Measurements from ENCODE around the gene SPEG.
"Not testable (repeated sequence)": the region's sequence is repeated elsewhere in the genome, so short reads cannot be mapped to it uniquely, and the experiment has no call there.

Gene SPEG

DNA sequence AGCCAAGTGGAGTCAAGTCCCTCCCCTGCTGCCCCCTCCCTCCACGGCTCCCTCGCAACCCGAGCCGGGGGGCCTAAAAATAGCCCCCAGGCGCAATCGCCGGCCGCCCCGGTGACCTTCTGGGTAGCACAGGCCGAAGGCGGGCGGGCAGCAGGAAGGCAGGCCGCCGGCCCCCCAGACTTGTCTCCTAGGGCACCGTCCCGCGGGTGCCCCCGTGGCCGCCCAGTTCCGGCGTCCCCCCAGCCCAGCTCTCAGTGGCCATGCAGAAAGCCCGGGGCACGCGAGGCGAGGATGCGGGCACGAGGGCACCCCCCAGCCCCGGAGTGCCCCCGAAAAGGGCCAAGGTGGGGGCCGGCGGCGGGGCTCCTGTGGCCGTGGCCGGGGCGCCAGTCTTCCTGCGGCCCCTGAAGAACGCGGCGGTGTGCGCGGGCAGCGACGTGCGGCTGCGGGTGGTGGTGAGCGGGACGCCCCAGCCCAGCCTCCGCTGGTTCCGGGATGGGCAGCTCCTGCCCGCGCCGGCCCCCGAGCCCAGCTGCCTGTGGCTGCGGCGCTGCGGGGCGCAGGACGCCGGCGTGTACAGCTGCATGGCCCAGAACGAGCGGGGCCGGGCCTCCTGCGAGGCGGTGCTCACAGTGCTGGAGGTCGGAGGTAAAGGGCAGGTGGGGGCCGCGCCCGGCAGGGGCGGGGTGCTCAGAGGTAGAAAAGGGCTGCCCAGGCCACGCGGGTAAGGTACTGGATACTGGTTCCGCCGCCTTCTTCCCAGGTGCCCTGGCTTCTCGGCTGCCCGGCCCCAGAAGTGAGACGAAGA, at the start of gene SPEG:
Gene SPEG, plus strand, starts transcription at position 126 of the 808 bp plus-strand sequence. Its CDS starts 135 bp downstream, at position 261.
- no peak for DNase-seq

DNA sequence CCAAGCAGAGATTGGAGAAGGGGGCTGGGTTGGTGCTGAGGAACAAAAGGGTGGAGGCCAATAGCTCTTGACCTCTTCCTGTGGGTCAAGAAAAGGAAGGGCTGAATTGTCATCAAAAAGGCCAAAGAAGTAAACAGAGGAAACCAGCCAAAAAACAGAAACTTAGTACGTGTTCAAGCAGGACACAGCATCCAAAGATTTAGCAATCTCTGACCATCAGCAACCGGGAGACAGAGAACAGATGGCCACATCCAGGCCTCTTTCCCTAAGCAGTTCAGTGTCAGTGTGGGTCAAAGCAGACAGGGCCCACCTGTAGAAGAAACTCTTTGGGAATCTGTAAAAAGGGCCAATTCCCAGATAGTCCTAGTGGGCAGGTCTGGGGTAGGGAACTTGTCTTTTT, 49.8 kb upstream of the SPEG start:
- no peak for DNase-seq

DNA sequence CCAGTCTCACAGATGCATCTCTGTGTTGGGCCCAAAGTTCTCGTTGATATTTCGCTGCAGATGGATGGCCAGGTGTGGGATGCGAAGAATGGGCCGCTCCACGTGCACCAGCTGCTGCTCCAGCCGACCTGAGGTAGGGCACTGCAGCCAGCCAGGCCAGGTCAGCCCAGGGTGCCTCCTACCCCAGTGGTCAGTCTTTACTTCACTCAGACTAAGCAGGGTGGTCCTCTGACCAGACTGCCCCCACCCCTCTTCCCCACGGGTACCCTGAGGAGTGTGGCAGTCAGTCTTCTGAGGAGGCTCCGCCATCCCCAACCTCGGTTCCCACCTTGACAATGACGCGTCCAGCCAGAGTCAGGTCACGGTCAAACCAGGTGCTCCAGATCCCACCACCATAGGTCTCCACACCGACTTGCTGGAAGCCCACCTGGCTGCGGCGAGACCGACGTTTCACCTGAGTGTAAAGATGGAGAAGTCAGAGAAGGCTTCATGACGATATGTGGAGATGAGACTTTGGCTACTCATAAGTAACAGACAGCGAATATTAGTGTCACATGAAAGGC, 48.6 kb upstream of the SPEG start:
- no peak for DNase-seq

DNA sequence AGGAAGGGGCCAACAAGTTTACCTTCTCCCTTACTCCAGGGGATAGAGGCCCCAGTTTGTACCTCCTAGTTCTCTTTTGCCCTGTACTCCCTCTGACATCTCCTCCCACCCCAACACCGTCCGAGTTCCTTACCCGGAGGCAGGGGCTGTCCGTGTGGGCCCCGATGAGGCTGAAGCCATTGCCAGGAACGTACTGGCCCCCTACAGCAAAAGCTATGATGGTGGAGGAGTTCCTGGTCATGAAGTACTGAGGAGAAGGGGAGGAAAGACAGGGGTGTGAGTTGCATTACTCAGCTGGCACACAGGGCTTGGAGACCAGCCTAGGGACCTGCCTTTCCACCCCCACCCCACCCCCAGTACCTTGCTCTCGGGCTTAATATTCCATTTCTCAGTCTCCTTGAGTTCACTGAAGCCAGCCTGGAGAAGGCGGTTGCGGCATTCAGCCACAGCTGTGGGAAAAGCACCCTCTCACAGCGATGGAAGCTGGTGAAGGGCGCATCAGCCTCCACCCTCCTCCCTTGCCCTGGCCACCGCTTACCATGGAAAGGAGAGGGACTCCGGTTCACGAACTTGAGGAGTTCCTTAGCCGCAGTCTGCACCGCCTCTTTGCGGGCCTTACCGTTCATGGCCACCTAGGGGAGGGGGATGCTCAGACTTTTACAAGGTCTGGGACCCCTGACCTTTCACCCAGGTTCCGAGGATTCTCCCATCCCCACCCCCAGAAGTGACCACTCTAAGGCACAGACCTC, 47.9 kb upstream of the SPEG start:
- no peak for DNase-seq

DNA sequence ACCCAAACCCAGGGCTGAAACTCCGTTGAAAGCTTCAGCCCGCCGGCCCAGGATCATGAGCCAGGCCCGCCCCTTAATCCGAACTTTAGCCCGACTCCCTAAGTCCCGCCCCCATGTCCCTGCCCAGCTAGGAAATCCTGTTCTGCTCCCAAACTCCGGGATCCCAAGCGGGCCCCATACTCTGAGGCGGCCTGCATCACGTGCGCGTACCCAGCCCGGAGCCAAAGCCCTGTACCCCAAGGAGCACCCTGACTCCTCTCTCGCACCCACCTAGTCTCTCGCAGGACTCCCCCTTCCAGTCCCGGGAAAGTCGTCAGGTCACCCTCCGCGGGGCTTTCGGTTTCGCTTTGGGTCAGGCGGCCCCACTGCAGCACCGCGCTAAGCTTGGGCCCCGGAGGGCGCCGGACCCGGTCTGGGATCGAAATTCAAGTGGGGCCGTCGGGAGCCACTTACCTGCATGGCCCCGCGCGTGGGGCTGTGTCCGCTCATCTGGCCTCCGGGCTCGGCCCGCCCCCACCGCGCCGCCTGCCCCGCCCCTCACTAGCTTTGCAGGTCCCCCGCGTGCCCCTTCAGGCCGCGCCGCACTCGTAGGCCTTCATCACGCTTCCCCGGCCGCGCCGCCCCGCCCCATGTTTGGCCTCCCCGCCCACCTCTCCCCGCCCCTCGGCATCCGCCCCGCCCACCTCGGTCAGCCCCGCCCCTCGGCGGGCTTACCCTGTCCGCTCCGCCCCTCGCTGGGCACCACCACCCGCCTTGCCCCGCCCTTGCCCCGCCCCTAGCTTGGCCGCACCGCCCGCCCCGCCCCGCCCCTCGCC, 47.1 kb upstream of the SPEG start, which contains the start of gene DNPEP:
Gene DNPEP, minus strand, starts transcription at position 607 of the 815 bp plus-strand sequence. Its CDS starts 118 bp downstream, at position 489.
- DNase-seq, result peak in 1 of 2 donors; percentile 95

DNA sequence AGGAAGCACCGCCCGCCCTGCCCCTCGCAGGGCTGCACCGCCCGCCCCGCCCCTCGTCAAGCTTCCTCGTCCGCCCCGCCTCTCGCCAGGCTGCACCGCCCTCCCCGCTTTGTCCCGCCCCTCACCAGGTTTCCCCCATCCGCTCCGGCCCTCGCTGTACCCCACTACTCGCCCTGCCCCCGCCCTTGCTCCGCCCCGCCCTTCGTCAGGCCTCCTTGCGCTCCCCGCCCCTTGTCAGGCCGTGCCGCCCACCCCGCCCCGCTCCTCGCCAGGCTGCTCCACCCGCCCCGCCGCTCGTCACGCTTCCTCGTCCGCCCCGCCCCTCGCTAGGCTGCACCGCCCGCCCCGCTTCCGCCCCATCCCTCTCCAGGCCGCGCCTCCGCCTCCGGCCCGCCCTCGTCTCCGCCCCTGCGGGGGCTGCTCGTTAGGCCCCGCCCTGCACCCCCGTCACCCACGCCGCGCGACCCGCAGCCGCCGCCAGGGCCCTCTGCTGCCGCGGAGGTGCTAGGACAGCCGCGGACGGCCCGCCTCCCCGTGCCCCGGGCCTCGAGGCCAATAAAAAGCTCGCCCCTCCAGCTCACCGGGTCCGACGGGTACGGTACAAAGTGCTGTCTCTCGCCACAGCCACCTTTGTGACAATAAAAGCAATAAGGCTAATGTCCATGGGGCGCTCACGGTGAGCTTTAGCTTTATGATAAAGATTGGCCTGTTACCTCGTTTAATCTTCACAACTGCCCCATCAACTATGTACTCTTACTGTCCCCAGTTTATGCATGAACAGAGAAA, 46.3 kb upstream of the SPEG start:
- peak; percentile 98 to 99 for DNase-seq

DNA sequence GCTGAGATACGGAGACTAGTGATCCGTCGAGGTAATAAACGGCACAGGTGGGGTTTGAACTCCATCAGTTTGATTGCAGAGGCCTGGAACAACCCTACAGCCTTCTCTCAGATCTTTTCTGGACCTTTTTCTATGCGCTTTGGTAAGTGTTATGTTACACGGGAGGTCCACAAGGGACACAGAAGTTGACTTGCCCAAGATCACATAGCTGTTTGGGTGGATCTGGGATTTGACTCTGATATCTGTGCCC, 45.8 kb upstream of the SPEG start:
- no peak for DNase-seq

DNA sequence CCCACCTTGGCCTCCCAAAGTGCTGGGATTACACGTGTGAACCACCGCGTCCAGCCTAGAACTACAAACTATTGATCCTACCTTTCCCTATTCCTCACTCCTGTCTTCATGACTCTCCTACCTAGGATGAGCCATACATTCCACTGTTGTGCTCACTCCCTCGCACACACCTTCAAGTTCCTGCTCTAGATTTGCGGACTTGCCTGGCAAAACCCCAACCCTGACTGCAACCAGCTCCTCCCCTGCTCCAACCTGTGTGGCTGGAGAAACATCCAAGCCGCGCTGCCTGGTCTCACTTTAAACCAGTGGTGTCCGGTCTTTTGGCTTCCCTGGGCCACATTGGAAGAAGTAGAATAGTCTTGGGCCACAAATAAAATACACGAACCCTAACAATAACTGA, 41.9 kb upstream of the SPEG start:
- DNase-seq, result no peak

DNA sequence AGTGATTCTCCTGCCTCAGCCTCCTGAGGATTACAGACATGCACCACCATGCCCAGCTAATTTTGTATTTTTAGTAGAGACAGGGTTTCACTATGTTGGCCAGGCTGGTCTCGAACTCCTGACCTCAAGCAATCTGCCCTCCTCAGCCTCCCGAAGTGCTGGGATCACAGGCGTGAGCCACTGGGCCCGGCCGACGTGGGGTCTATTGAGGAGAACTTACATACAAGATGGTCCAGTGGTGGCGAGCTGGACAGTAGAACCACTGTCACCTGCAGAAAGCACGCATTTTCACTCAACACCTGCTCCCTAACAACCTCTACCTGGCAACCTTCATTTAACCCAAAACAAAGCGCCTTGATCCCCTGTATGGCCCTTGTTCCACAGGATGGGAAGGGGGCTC, 39.6 kb upstream of the SPEG start:
- not testable (repeated sequence) for DNase-seq

DNA sequence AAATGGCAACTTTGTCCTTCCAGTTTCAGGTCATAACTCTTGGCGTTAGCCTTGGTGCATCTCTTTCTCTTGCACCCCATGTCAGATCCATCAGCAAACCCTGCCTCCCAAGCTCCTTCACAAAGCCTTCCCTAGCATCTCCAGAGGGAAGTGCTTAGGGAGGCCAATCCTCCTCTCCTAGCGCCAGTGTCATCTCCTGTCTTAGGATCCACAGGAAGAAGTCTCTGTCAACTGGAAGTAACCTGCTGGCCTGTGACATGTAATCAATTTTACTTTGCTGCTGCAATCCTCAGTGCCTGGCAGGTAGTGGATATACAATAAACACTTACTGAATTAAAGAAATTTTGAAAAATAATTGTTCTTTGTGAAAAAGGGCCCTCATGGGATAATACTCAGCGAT, 39.0 kb upstream of the SPEG start:
- no peak for DNase-seq

DNA sequence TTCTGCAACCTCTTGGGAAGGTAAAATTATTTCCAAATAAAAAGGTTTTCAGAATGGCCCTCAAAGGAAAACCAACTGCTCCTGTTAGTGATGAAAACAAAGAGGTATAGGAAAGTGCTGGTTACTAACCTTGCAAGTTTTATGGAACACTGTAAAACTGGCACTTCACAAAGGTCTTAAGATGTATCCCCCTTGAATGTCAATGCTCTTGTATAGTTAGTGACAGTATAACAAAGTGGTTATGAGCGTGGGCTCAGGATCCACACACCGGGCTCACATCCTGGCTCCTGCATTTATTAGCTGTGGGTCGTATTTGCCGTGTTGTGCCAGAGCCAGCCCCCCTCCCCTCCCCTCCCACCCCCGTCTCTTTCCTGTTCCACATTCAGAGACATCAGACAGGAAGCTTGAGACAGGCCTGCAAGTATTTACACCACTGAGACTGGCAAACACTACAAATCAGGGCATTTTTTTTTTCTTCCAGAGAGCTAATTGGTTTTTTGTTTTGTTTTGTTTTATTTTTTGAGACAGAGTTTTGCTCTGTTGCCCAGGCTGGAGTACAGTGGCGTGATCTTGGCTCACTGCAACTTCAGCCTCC, 37.7 kb upstream of the SPEG start:
- no peak for DNase-seq

DNA sequence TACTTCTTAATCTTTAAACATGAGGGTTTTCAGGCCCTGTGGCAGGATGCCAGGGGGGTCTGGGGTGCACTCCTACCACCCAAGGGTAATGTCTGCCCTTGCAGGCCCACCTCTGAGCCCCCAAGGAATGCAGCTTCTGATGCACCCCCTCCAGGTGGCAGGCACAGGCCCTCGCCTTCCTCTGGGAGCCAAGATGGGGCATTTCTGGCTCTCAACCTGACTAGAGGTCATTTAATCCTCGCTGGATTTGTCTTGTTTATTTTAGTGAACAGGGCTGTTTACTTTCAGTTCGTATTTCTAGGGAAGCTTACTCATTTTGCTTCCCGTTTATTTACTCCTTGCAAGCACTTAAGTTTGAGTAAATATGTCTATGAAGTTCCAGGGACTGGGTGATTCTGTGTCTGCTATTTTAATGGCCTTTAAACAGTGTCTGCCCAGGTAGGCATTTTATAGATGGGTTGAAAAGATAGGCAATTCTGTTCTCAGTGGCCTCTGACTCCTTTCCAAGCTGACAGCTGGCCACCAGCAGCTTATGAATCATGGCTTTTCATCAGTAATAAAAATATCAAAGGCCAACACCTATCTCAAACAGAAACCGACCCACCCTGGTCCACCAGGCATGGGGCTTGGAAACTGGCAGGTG, 35.8 kb upstream of the SPEG start:
- DNase-seq, result no peak

DNA sequence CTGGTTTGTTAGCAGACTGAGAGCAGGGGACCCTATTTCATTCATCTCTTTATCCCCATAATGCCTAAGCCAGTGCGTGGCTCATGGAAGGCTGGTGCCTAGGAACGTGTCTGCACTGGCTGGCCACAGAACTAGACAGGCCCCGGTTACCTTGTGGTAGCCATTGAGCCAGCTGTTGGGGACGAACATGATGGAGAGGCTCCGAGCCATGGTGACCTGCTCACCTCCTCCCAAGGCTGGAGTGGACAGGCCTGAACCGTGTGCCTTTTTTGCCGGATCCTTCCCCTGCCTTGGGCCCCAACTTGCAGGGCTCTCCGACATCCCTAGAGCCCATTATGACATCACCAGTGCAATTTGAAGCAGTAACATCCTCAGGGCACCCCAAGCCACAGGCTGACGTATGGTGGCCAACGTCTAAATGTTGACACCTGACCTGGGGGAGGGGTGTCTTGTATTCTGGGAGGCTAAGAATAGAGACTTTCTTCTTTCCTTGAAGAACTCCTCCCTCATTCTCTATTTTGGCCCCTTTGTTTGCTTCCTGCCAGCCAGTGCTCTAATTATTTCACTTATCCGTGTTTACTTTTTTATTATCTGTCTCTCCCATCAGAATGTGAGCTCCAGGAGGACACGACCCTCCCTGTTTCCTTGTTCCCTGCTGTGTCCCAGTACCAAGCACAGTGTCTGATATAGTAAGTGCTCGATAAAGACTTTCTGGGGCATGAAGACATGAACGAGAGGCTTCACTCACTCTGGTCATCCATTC, 34.7 kb upstream of the SPEG start:
- no peak for DNase-seq

DNA sequence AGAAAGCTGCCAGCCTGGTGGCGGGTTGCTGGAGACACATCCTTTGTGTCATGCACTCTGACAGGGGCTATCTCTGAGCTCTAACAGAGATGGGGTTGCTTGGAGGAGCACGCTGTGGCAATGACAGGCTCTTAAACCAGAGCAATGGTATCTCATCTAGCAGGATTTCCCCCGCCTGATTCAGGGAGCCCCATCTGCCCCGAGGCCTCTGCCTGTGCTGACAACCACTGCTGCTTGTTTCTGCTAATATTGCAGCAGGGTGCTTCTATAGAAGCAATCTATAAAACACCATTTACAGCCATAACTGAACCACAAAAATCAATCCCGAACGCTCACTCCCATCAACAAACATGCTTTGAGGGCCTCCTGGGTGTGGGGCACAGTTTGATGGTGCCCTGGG, 34.1 kb upstream of the SPEG start:
- no peak for DNase-seq

DNA sequence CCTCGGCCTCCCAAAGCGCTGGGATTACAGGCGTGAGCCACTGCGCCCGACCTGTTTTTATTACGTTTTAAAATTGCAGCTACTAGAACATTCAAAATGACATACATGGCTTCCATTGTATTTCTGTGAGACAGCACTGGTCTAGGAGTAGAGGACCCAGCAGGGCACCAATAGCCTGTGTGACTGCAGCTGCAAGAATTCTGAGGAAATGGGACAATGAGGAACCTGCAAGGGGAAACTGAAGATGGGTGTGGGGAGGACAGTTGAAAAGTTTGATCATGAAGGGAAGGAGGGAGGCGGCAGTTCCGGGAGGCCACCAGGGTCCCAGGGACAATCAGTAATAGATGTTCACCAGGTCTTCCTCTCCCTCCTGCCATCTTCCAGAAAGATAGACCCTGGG, 33.0 kb upstream of the SPEG start:
- DNase-seq, result no peak

DNA sequence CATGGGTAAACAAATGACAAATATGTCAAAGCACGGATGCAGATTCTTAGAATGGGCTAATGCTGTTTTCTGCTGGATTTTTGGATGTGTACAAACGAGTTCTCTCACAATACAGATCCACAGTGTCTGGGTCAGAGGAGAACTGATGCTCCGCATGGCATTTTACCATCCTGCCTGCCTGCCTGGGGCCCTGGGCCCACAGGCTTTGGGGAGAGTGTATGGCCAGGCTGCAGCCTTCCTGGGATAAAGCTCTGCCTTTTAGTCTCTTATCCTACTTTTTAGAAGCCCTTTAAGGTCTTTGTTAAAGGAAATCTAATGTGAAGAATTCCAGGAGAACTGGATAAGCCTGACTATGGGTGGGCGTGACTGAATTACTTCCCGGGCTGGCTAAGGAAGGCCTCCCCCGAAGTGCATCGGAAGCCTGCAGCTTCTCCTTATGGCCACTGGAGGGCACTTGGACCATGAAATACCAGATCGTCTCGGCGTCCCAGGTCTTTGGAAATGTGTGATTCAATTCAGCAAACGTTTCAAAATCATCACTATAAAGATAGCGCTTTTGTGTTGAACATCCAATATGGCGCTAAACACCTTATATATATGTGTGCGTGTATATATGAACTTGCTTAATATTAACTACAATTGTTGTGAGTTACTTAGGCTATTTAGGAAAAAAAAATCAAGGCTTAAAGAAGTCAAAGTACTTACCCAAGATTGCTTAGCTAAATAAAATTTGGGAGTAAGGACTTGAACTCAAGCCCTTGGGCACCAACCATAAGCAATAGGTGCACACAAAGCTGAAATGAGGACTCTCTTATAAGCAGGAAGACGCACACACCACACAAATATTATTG, 31.8 kb upstream of the SPEG start:
- DNase-seq, result peak; percentile 54 to 71

DNA sequence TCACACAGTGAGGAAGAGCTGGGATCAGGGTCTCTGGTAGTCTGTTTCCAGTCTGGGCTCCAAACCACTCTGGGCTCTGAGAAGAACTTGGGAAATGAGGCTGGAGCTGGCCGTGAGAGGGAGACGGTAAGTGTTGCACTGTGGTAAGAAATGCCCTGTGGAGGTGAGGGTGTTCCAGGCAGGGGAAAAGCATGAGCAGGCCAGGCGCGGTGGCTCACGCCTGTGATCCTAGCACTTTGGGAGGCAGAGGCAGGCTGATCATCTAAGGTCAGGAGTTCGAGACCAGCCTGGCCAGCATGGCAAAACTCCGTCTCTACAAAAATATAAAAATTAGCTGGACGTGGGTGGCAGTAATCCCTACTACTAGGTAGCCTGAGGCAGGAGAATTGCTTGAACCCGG, 30.8 kb upstream of the SPEG start:
- no peak for DNase-seq

DNA sequence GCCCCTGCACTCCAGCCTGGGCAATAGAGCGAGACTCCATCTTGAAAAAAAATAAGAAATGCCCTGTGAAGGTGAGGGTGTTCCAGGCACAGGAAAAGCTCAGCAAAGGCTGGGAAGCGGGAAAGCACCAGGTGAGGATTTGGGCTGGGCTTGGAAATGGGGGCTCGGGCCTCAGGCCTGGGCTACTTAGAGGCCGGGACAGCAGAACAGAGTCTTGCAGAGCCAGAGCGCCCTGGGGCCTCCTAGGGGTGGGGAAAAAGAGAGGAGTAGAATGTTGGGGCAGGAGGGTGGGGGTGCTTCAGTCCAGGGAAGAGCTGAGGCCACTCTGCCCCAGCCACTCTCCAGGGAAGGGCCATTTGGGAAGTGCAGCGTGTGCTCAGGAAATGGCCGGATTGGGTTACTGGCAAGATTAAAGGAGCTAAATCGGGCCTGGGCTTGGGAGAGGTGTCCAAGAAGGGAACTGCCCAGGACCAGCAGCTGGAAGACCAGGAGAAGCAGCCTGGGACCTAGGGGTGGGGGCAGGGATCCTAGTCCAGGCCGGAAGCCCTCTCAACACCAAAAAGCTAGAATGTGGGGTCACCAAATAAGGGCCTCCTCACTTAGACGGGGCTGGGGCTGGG, 30.2 kb upstream of the SPEG start:
- no peak for DNase-seq

DNA sequence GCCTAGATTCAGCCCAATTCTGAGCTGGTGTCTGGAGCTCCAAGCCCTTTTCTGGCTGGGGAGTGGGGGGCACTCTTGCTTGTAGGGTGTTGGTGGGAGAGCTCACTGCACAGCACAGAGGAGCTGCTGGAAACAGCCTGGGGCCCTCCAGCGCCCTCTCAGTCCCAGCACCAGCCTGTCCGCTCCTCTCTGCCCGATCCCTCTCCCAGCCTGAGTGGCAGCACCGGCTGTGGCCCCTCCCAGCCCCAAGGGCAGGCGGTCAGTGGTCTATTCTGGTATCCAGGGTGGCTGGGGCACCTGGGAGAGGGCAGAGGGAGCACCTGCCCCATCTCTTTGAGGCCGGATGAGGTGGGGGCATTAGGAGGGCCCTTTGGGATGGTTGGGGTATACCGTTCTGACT, 29.7 kb upstream of the SPEG start:
- no peak for DNase-seq
